OCI-LY7 (cell line): ENCODE results near the gene SCGN. TPM values are rescaled to one million over a fixed set of nuclear protein-coding genes. Genes with fewer than 3 reads are reported as not detected.

ENCODE experiments used
- BruUV-seq: library from RNA; stranded (reverse); fragments of 400-500 nt; replicated peaks from 2 replicates; lab custom pipeline; 2021; lab: Mats Ljungman, UMichigan
- CTCF ChIA-PET: fragments of 300-600 bp; sonication (Branson Sonifier 250); formaldehyde crosslinking; loops from one replicate; lab custom pipeline; 2022; ENCODE audit warnings: antibody characterized with exemption; ENCODE audit not compliant: unreplicated experiment; lab: Charles Lee
- POLR2A ChIA-PET: fragments of 300-600 bp; sonication (Branson Sonifier 250); formaldehyde crosslinking; loops from one replicate; lab custom pipeline; 2022; ENCODE audit warnings: antibody characterized with exemption; lab: Charles Lee
- DNase-seq: peaks from one replicate; pipeline ENCODE4 v3.0.0-alpha.2; 2015; ENCODE audit warnings: low spot score
- H2AFZ ChIP-seq: fragments of 200-600 bp; sonication (generic), shearing (Covaris generic); 2 replicates; pipeline ENCODE4 v1.6.1; 2014; ENCODE audit warnings: mild to moderate bottlenecking, antibody characterized with exemption, low read length, moderate library complexity
- H3K27ac ChIP-seq: fragments of 200-600 bp; sonication (generic); 2 replicates; pipeline ENCODE4 v1.5.1; 2014; ENCODE audit warnings: mixed run types, low read depth, mild to moderate bottlenecking, moderate library complexity, low read length, inconsistent platforms; ENCODE audit not compliant: poor library complexity, severe bottlenecking
- H3K36me3 ChIP-seq: fragments of 200-600 bp; sonication (generic); 2 replicates; pipeline ENCODE4 v1.6.1; 2014; ENCODE audit warnings: mild to moderate bottlenecking, antibody characterized with exemption, low read length, moderate library complexity, mixed read lengths; ENCODE audit not compliant: insufficient read depth
- H3K4me1 ChIP-seq: fragments of 200-600 bp; sonication (generic); 2 replicates; pipeline ENCODE4 v1.5.1; 2014; ENCODE audit warnings: mild to moderate bottlenecking, low read length; ENCODE audit not compliant: insufficient read depth, poor library complexity, severe bottlenecking
- H3K4me2 ChIP-seq: fragments of 200-600 bp; sonication (generic); 2 replicates; pipeline ENCODE4 v1.6.1; 2014; ENCODE audit warnings: mild to moderate bottlenecking, low read length
- H3K4me3 ChIP-seq: fragments of 200-600 bp; sonication (generic); 2 replicates; pipeline ENCODE4 v1.5.1; 2014; ENCODE audit warnings: mild to moderate bottlenecking, low read depth, low read length; ENCODE audit not compliant: poor library complexity, severe bottlenecking
- H3K79me2 ChIP-seq: fragments of 200-600 bp; sonication (generic); 2 replicates; pipeline ENCODE4 v1.6.1; 2016; ENCODE audit warnings: low read depth, mild to moderate bottlenecking, low read length, moderate library complexity, mixed read lengths; ENCODE audit not compliant: insufficient read depth
- H3K9me2 ChIP-seq: fragments of 200-600 bp; sonication (generic); 2 replicates; pipeline ENCODE4 v1.6.1; 2016; ENCODE audit warnings: mild to moderate bottlenecking, low read length, mixed read lengths; ENCODE audit not compliant: insufficient read depth
- H3K9me3 ChIP-seq: fragments of 200-600 bp; sonication (generic); 2 replicates; pipeline ENCODE4 v1.6.1; 2014; ENCODE audit warnings: mild to moderate bottlenecking, mixed run types, low read length, mixed read lengths
- H4K20me1 ChIP-seq: fragments of 200-600 bp; sonication (generic); 2 replicates; pipeline ENCODE4 v1.6.1; 2014; ENCODE audit warnings: mild to moderate bottlenecking, antibody characterized with exemption, low read length, moderate library complexity, mixed read lengths; ENCODE audit not compliant: insufficient read depth
- CTCF ChIP-seq: fragments of 200-600 bp; sonication (generic); conservative IDR thresholded peaks from 2 replicates; pipeline ENCODE4 v1.5.1; 2014; ENCODE audit warnings: mild to moderate bottlenecking, antibody characterized with exemption, low read length, moderate library complexity, mixed read lengths
- EZH2phosphoT487 ChIP-seq: fragments of 200-600 bp; sonication (generic); IDR thresholded peaks from 2 replicates; pipeline ENCODE4 v1.6.1; 2018; ENCODE audit warnings: low read depth, borderline replicate concordance, mild to moderate bottlenecking, mixed run types, antibody characterized with exemption, low read length, moderate library complexity, mixed read lengths
- intact Hi-C: fragments of 100-400 bp; cut with micrococcal nuclease; formaldehyde crosslinking; loops from one replicate; pipeline ENCODE4 v1.10.0; 2022; ENCODE audit not compliant: unreplicated experiment
- total RNA-seq, 2 experiments: library from RNA; depleted of rRNA in 1 of 2; stranded (reverse); fragments of >200 nt in 1 of 2; shearing (Covaris generic) in 1 of 2; gene quantifications; 2 replicates each; pipeline ENCODE4 v1.2.3, GENCODE V29; 2014 to 2022

The SCGN gene
- total RNA-seq, 2 experiments from 2014 or later = not detected

GRCh38 chr6:25709761-25710160 lies 57.7 kb downstream of the SCGN start:
- Histone ChIP-seq H4K20me1 (no peaks in the 10 kb centered on the region), H3K4me2 (no peak overlapping the region), H3K9me3 (no peaks in the 10 kb centered on the region), H3K36me3 (no peaks in the 10 kb centered on the region), H3K4me1 (no peaks in the 10 kb centered on the region), H3K79me2 (no peaks in the 10 kb centered on the region), H3K9me2 (no peaks in the 10 kb centered on the region), H3K4me3 (no peak overlapping the region), H3K27ac (no peak overlapping the region), H2AFZ (no peak overlapping the region)
- ChIA-PET POLR2A (no interaction called here), CTCF (no interaction called here)
- DNase-seq = no peak
- TF ChIP-seq EZH2phosphoT487 (no peak), CTCF (no peak)
- BruUV-seq = no TSS peak
- intact Hi-C loops = no loop called here

GRCh38 chr6:25710287-25710686 lies 58.3 kb downstream of the SCGN start:
- TF ChIP-seq EZH2phosphoT487 = no peak
- TF ChIP-seq CTCF = no peak
- Histone ChIP-seq H2AFZ (no peak overlapping the region), H3K9me3 (no peaks in the 10 kb centered on the region), H3K36me3 (no peaks in the 10 kb centered on the region), H3K4me2 (no peak overlapping the region), H3K79me2 (no peaks in the 10 kb centered on the region), H4K20me1 (no peaks in the 10 kb centered on the region), H3K4me1 (no peaks in the 10 kb centered on the region), H3K9me2 (no peaks in the 10 kb centered on the region), H3K4me3 (no peak overlapping the region), H3K27ac (no peak overlapping the region)
- intact Hi-C loops = no loop called here
- CTCF ChIA-PET = no interaction called here
- POLR2A ChIA-PET = interaction anchor here (0.6 kb wide), 1 partner anchor 477 kb away, joined by 3 read pairs; no protein-coding TSS in a partner anchor
- BruUV-seq = no TSS peak
- no peak for DNase-seq

- Histone ChIP-seq H2AFZ (no peak overlapping the region), H3K79me2 (no peaks in the 10 kb centered on the region), H3K4me3 (no peak overlapping the region), H3K36me3 (no peaks in the 10 kb centered on the region), H3K4me2 (no peak overlapping the region), H3K9me3 (no peaks in the 10 kb centered on the region), H3K9me2 (no peaks in the 10 kb centered on the region), H3K4me1 (no peaks in the 10 kb centered on the region), H3K27ac (no peak overlapping the region), H4K20me1 (no peaks in the 10 kb centered on the region)
- ChIA-PET CTCF (interaction anchor here (0.6 kb wide), 1 partner anchor 217 kb away, joined by 3 read pairs; no protein-coding TSS in a partner anchor), POLR2A (no interaction called here)
- intact Hi-C loops = no loop called here
- no peak for DNase-seq
- no TSS peak for BruUV-seq
- no peak for TF ChIP-seq CTCF
- TF ChIP-seq EZH2phosphoT487 = no peak
These were observed 61.8 kb downstream of the SCGN start for GRCh38 chr6:25713824-25714223.
